ENCODE results near the gene ROCK2. TPM values are rescaled to one million over a fixed set of nuclear protein-coding genes. Genes with fewer than 3 reads are reported as not detected.

The ROCK2 gene
- total RNA-seq (2022; extraction: Qiagen RNA extraction), result 23.8 to 37.6 TPM (median 31.3 TPM) in 5 replicates

GRCh38 chr2:11344342-11344955 is at the start of gene ROCK2:
TSS of gene ROCK2 (minus strand) at chr2:11344636. CDS start at chr2:11344136, 500 bp downstream.

GRCh38 chr2:11155381-11156035 is 188.9 kb downstream of the ROCK2 start, which contains the start of gene SLC66A3:
TSS of gene SLC66A3 (plus strand) at chr2:11155467. CDS start at chr2:11155547, 80 bp downstream.

Other genes with a start within 250 kb of the ROCK2 start
- 27.8 to 34.3 TPM (median 33.0 TPM) in 5 replicates for gene SLC66A3, start 189.2 kb downstream of the ROCK2 start, total RNA-seq (2022; extraction: Qiagen RNA extraction)
- gene E2F6, start 121.5 kb upstream of the ROCK2 start, total RNA-seq (2022; extraction: Qiagen RNA extraction), result 22.7 to 24.2 TPM (median 23.3 TPM) in 5 replicates
- gene GREB1, start 189.4 kb upstream of the ROCK2 start, total RNA-seq (2022; extraction: Qiagen RNA extraction), result 2.5 to 3.9 TPM (median 3.3 TPM) in 5 replicates